Upper lobe of right lung (tissue), 1 donor: ENCODE results near the gene GALT. TPM values are rescaled to one million over a fixed set of nuclear protein-coding genes. Genes with fewer than 3 reads are reported as not detected.

ENCODE experiments used
- ATAC-seq: fragments of 200-7000 bp; cut with Tn5 transposase; one replicate; pipeline ENCODE4 v1.9.1; 2020; ENCODE audit warnings: mild to moderate bottlenecking, moderate library complexity
- DNase-seq: peaks from one replicate; pipeline ENCODE4 v3.0.0-alpha.2; 2020
- H3K27ac ChIP-seq: fragments of 200-600 bp; one replicate; pipeline ENCODE4 v1.8.0; 2022
- H3K27me3 ChIP-seq: fragments of 200-600 bp; one replicate; pipeline ENCODE4 v1.8.0; 2022; ENCODE audit warnings: mild to moderate bottlenecking
- H3K36me3 ChIP-seq: fragments of 200-600 bp; one replicate; pipeline ENCODE4 v1.8.0; 2022
- H3K4me1 ChIP-seq: fragments of 200-600 bp; one replicate; pipeline ENCODE4 v1.8.0; 2022
- H3K4me3 ChIP-seq: fragments of 200-600 bp; one replicate; pipeline ENCODE4 v1.8.0; 2022; ENCODE audit warnings: mild to moderate bottlenecking
- H3K9me3 ChIP-seq: fragments of 200-600 bp; one replicate; pipeline ENCODE4 v1.8.0; 2022
- intact Hi-C: fragments of 100-400 bp; cut with DNase I; formaldehyde crosslinking; loops from one replicate; pipeline ENCODE4 v1.11.0; 2022
- total RNA-seq: library from RNA; stranded (reverse); fragmentation: NEBNext Ultra II Directional; extraction: Animal tissue kit (Norgen Biotek cat#: 25700); gene quantifications from one replicate; pipeline ENCODE4 v1.2.1, GENCODE V29; 2021
- TF ChIP-seq, protein P1 (sequence below): fragments of 200-600 bp; IDR thresholded peaks from one replicate; pipeline ENCODE4 v1.8.0; 2022; ENCODE audit warnings: antibody characterized with exemption
- donor health status: DM: no; HTN: yes; CAD: no; lungs with severe emphysema.

The GALT gene
- total RNA-seq, 1 donor from 2014 or later, result 47.6 TPM

DNA sequence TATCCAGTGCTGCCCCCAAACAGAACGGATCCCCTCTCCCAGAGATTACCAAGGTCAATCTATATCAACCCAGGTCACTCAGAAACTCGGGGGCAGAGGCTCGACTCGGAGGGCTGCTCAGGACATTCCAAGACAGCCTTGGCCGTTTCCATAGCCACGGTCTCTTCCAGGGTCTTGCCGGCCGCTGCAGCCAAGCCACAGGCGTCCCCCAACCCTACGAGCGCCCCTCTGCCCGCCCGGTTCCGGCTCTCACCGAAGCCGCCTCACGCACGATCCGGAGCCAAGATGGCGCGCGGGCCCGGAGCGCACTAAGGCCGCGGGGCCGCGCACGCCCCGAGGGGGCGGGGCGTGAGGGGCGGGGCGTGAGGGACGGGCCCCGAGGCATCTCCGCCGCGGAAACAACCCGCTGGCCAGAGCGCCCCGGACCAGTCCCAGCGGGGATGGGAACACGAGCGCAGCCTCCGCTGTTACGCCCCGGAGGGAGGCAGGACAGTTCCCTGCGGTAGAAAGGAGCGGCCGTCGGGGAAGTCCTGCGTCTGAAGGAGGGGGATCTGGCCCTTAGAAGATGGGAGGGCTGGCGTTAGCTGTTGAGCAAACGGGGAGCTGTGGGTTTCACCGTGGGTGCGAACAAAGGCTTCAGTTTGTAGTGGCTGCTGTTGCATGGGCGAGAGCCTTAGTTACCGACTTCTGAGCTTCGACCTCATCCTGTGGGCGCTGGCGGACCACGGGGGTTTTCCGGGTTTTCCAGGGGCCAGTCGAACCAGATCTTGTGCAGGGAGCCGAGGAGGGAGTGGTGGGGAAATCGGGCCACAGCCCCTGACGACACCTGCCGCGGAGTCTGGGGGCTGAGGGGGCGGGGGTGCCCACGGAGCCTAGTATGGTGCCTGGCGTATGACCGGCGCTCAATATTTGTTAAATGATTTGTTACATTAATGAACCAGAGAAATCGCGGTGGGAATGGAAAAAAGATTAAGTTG is 34.4 kb upstream of the GALT start, which contains the start of gene RPP25L:
Gene RPP25L (minus strand): TSS at position 287 of the 977 bp plus-strand sequence. CDS start 801 bp downstream, outside the sequence.
- Histone ChIP-seq H3K4me3 (peak within 1 kb of the TSS; percentile 87), H3K36me3 (peaks cover 25% of the 10 kb centered on the region), H3K27ac (peak within 1 kb of the TSS; percentile 87), H3K9me3 (no peaks in the 10 kb centered on the region), H3K4me1 (peaks cover 5% of the 10 kb centered on the region), H3K27me3 (no peaks in the 10 kb centered on the region)
- TF ChIP-seq, protein P1, sequence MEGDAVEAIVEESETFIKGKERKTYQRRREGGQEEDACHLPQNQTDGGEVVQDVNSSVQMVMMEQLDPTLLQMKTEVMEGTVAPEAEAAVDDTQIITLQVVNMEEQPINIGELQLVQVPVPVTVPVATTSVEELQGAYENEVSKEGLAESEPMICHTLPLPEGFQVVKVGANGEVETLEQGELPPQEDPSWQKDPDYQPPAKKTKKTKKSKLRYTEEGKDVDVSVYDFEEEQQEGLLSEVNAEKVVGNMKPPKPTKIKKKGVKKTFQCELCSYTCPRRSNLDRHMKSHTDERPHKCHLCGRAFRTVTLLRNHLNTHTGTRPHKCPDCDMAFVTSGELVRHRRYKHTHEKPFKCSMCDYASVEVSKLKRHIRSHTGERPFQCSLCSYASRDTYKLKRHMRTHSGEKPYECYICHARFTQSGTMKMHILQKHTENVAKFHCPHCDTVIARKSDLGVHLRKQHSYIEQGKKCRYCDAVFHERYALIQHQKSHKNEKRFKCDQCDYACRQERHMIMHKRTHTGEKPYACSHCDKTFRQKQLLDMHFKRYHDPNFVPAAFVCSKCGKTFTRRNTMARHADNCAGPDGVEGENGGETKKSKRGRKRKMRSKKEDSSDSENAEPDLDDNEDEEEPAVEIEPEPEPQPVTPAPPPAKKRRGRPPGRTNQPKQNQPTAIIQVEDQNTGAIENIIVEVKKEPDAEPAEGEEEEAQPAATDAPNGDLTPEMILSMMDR, result no peak
- ATAC-seq (peak; percentile 97), DNase-seq (peak; percentile 93)
- intact Hi-C loops, result no loop called here

DNA sequence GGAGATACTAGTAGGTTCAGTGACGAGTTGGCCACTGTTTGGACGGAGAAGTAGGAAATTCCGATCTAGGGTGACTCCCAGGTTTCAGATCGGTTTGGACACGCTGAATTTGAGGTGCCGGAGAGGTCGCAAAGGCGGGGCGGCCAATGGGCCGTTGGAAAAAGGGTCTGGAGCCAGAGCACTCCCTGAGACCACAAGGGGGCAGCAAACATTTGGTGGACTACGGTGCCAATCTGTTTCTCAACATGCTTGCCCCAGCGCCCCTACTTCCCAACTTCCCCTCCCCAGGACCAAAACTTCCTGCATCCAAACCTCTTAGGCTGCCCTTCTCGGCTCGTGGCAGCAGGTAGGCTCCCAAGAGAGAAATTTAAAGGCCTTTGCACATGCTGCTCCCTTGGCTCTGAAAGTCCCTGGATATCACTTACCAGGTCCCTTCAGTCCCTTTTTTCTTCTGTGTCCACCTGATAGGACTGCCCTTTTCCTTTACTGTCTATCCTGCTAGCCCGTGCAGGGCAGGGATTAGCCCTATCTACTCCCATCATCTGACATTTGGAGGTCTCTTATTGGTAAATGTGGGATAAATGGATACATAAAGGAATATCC is 33.6 kb upstream of the GALT start:
- intact Hi-C loops, result no loop called here
- peak; percentile 78 for ATAC-seq
- DNase-seq, result peak; percentile 83
- TF ChIP-seq, protein P1, result peak; percentile 91
- peaks cover 33% of the 10 kb centered on the region for H3K36me3 ChIP-seq
- H3K4me3 ChIP-seq, result peak overlapping the region; percentile 87
- H3K4me1 ChIP-seq, result peaks cover 5% of the 10 kb centered on the region
- H3K27me3 ChIP-seq, result no peaks in the 10 kb centered on the region
- no peaks in the 10 kb centered on the region for H3K9me3 ChIP-seq
- H3K27ac ChIP-seq, result peak overlapping the region; percentile 43

DNA sequence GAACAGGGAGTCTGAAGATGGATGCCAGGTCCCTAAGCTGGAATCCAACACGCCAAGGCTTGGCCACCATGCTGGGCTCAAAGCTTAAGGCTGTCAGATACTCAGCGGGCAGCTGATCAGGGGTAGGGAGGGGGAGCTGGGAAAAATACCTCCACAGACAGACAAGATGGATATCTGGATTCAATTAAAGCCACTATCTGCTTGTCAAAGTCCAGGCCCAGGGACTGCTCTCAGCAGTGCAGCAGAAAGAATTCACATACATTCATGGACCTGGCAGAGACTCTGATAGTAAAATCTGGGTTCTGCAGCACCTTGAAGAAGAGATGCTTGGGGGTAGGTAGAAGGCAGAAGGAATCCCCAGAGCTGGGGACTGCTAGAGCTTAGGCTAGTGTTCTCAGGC is 31.3 kb upstream of the GALT start:
- peaks cover 14% of the 10 kb centered on the region for H3K4me1 ChIP-seq
- no peak for ATAC-seq
- intact Hi-C loops, result no loop called here
- H3K27ac ChIP-seq, result no peak overlapping the region
- peaks cover 44% of the 10 kb centered on the region for H3K36me3 ChIP-seq
- TF ChIP-seq, protein P1, result no peak
- H3K9me3 ChIP-seq, result no peaks in the 10 kb centered on the region
- no peak overlapping the region for H3K4me3 ChIP-seq
- no peaks in the 10 kb centered on the region for H3K27me3 ChIP-seq
- DNase-seq, result no peak

DNA sequence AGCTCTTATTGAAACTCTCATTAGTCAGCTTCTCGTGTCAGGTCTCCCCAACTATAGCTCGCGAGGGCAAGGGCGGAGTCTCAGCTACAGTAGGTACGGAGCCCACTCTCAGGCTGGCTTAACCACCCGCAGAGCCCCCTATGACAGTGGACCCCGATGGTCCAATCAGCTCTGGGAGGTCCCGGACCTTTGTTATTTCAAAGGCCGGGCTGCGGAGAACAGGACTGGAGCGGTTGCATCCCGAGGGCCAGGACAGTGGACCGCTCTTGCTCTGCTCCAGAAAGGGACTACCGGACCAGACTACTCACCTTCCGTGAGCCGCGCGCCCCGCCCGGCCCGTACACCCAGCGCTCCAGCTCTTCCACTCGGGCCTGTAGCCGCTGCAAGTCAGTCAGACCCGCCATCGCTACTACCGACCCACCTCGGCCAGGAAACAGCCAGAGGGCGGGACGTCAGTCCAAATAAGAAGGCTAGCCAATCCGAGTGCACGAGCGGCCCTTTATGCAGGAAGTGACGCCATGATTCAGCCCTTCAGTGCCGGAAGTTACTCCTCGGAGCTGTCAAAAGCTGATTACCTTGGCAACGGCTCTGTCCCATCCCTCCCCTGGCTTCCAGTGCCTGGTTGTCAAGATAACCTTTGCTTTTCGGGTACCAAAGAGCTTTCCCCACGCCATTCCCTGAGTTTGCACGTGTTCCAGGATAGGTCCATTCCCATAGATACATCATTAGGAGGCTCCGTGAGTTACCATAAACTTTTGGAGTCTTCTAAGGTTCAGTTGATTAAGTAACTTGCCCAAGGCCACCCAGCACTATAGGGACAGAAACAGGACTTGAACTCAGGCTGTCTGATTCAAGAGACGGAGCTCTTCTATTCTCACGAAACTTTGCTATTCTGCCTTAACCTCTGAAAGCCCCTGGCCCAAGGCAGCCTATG is 26.1 kb upstream of the GALT start, which contains the start of gene DCTN3:
Gene DCTN3 (minus strand): TSS at position 435 of the 934 bp plus-strand sequence. CDS start 31 bp downstream, at position 404.
- ATAC-seq (peak; percentile 98), DNase-seq (peak; percentile 95)
- TF ChIP-seq, protein P1, result no peak
- Histone ChIP-seq H3K27me3 (peaks cover 36% of the 10 kb centered on the region), H3K4me1 (peaks cover 15% of the 10 kb centered on the region), H3K27ac (peak within 1 kb of the TSS; percentile 40), H3K9me3 (no peaks in the 10 kb centered on the region), H3K4me3 (peak within 1 kb of the TSS; percentile 70), H3K36me3 (peaks cover 28% of the 10 kb centered on the region)
- intact Hi-C loops, result no loop called here
